Measurements from ENCODE around the gene ELMO1. TPM values are rescaled to one million over a fixed set of nuclear protein-coding genes. Genes with fewer than 3 reads are reported as not detected.

ELMO1 gene
- total and polyA plus RNA-seq, 4 donors, result 6.7 to 51.5 (median 14.8) TPM

DNA sequence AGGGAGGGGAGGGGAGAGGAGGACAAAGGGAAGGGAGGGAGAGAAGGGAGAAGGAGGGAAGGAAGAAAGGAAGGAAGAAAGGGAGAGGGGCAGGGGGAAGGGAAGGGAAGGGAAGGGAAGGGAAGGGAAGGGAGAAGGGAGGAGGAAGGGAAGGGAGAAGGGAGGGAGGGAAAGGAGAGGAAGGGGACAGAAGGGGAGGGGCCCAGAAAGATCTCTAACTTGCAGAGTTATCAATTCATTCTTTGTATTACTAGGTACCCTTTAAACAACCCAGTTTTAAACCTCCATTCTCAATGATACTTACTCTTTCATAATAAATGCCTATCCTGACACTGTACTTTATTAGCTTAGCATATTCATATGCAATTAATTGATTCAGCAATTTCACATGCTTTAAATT is 192.0 kb downstream of the ELMO1 start (continued):
- TF ChIP-seq, protein P1, sequence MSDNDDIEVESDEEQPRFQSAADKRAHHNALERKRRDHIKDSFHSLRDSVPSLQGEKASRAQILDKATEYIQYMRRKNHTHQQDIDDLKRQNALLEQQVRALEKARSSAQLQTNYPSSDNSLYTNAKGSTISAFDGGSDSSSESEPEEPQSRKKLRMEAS (IDR thresholded peaks at IDR 0.05), result no peak
- TF ChIP-seq RAD21 (IDR thresholded peaks at IDR 0.05), result no peak
- no peak for TF ChIP-seq RXRA (IDR thresholded peaks at IDR 0.05)

DNA sequence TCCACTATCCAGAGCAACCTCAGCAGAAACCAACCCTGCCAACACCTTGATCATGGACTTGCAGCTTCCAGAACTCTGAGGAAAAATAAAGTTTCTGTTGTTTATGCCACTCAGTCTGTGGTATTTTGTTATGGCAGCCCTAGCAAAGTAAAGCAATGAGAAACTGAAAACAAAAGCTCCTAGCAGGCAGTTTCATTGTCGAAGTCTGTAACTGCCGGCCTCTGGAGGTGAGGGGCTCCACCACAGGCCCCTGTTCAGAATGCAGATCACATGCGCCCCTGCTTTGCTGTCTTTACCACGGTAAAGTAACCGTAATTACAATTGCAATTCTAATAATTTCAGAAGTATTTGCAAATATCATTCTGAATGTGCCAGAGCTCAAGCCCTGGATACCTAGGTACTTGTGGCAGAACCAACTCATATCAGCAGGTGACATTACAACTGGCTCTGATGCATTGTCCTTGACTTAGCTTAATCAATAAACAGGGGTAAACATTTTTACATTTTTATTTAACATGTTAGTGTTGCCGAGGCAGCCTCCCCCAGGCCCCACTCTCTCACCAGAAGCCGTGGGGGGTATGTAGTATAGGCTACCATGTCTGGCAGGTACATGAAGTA is 193.2 kb downstream of the ELMO1 start:
- Histone ChIP-seq H3K9ac (ENCODE audit: low read depth in 1 of 2, low read length in 2 of 2) (no peak overlapping the region), H3K4me1 (ENCODE audit: control insufficient read depth in 4 of 4, insufficient read depth in 4 of 4, low read length in 3 of 4) (no peaks in the 10 kb centered on the region), H3K36me3 (ENCODE audit: control insufficient read depth in 4 of 4, insufficient read depth in 3 of 4, low read depth in 1 of 4, low read length in 3 of 4) (peaks cover 0 to 21% (median 8%) of the 10 kb centered on the region in 4 donors), H3K9me3 (ENCODE audit: control insufficient read depth in 4 of 4, low read length in 3 of 4) (no peaks in the 10 kb centered on the region), H3K27ac (ENCODE audit: low read depth in 1 of 2, low read length in 2 of 2) (no peak overlapping the region), H3K27me3 (ENCODE audit: control insufficient read depth in 4 of 4, insufficient read depth in 4 of 4, low read length in 3 of 4) (no peaks in the 10 kb centered on the region), H3K4me3 (ENCODE audit: low read depth in 1 of 3, low read length in 3 of 3) (no peak overlapping the region)
- TF ChIP-seq, protein P2, sequence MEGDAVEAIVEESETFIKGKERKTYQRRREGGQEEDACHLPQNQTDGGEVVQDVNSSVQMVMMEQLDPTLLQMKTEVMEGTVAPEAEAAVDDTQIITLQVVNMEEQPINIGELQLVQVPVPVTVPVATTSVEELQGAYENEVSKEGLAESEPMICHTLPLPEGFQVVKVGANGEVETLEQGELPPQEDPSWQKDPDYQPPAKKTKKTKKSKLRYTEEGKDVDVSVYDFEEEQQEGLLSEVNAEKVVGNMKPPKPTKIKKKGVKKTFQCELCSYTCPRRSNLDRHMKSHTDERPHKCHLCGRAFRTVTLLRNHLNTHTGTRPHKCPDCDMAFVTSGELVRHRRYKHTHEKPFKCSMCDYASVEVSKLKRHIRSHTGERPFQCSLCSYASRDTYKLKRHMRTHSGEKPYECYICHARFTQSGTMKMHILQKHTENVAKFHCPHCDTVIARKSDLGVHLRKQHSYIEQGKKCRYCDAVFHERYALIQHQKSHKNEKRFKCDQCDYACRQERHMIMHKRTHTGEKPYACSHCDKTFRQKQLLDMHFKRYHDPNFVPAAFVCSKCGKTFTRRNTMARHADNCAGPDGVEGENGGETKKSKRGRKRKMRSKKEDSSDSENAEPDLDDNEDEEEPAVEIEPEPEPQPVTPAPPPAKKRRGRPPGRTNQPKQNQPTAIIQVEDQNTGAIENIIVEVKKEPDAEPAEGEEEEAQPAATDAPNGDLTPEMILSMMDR (IDR thresholded peaks at IDR 0.05; ENCODE audit: low read depth, low read length, missing input control), result no peak
- TF ChIP-seq FOXA1 (IDR thresholded peaks at IDR 0.05) (no peak), FOXA2 (IDR thresholded peaks at IDR 0.05) (no peak), JUND (IDR thresholded peaks at IDR 0.05) (no peak)
- TF ChIP-seq, protein P3, sequence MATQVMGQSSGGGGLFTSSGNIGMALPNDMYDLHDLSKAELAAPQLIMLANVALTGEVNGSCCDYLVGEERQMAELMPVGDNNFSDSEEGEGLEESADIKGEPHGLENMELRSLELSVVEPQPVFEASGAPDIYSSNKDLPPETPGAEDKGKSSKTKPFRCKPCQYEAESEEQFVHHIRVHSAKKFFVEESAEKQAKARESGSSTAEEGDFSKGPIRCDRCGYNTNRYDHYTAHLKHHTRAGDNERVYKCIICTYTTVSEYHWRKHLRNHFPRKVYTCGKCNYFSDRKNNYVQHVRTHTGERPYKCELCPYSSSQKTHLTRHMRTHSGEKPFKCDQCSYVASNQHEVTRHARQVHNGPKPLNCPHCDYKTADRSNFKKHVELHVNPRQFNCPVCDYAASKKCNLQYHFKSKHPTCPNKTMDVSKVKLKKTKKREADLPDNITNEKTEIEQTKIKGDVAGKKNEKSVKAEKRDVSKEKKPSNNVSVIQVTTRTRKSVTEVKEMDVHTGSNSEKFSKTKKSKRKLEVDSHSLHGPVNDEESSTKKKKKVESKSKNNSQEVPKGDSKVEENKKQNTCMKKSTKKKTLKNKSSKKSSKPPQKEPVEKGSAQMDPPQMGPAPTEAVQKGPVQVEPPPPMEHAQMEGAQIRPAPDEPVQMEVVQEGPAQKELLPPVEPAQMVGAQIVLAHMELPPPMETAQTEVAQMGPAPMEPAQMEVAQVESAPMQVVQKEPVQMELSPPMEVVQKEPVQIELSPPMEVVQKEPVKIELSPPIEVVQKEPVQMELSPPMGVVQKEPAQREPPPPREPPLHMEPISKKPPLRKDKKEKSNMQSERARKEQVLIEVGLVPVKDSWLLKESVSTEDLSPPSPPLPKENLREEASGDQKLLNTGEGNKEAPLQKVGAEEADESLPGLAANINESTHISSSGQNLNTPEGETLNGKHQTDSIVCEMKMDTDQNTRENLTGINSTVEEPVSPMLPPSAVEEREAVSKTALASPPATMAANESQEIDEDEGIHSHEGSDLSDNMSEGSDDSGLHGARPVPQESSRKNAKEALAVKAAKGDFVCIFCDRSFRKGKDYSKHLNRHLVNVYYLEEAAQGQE (IDR thresholded peaks at IDR 0.05), result no peak
- DNase-seq (ENCODE audit: low spot score), result no peak
- 86% methylated on average over 7 of the region's 7 CpGs for WGBS

DNA sequence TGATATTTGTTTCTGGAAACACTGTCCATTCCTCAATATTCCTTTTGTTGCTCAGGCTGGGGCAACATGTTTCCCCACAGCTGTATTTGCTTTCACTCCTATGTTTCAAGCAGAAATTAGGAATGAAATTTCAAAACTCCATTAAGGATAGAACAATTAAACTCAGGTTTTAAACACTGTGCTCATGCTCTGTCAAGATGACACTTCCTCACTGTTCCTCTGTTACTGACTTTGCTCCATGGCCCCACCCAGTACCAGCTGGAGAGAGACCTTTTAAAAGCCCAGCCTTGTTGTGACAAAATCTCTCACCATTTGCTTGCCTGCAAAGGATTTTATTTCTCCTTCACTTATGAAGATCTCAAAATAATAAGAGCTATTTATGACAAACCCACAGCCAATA is 197.4 kb downstream of the ELMO1 start:
- no peak overlapping the region for H3K27ac ChIP-seq (ENCODE audit: low read depth in 1 of 2, low read length in 2 of 2)

DNA sequence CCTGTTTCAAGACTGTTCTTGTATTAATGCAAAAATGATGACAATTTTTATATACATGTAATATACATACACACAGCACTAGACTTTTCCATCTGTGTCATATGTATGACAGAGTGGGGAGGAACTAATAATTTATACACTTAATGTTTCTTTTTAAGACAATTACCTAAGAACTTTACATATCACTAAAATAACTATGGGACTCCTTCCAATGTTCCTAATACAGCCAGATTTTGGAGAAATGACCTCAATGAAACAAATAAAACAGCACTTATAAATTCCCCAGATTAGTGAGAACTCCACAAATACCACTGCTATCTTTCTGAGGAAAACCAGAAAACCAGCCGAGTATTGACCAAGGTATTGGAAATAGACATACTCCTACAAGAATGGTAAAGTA is 199.4 kb downstream of the ELMO1 start:
- no peak overlapping the region for H3K9ac ChIP-seq (ENCODE audit: low read depth in 1 of 2, low read length in 2 of 2)
- no peak for DNase-seq (ENCODE audit: low spot score)
- peaks cover 0 to 10% (median 1%) of the 10 kb centered on the region in 4 donors for H3K36me3 ChIP-seq (ENCODE audit: control insufficient read depth in 4 of 4, insufficient read depth in 3 of 4, low read depth in 1 of 4, low read length in 3 of 4)
- H3K27me3 ChIP-seq (ENCODE audit: control insufficient read depth in 4 of 4, insufficient read depth in 4 of 4, low read length in 3 of 4), result no peaks in the 10 kb centered on the region
- H3K27ac ChIP-seq (ENCODE audit: low read depth in 1 of 2, low read length in 2 of 2), result no peak overlapping the region
- H3K4me3 ChIP-seq (ENCODE audit: low read depth in 1 of 3, low read length in 3 of 3), result no peak overlapping the region
- H3K9me3 ChIP-seq (ENCODE audit: control insufficient read depth in 4 of 4, low read length in 3 of 4), result no peaks in the 10 kb centered on the region
- no peaks in the 10 kb centered on the region for H3K4me1 ChIP-seq (ENCODE audit: control insufficient read depth in 4 of 4, insufficient read depth in 4 of 4, low read length in 3 of 4)
- TF ChIP-seq, protein P3 (IDR thresholded peaks at IDR 0.05), result no peak
- TF ChIP-seq NR2F2 (IDR thresholded peaks at IDR 0.05), result no peak
- TF ChIP-seq, protein P4, sequence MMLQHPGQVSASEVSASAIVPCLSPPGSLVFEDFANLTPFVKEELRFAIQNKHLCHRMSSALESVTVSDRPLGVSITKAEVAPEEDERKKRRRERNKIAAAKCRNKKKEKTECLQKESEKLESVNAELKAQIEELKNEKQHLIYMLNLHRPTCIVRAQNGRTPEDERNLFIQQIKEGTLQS (IDR thresholded peaks at IDR 0.05), result no peak
- 89% methylated on average over 1 of the region's 1 CpG for WGBS

More for the DNA sequence above, 197.4 kb downstream of the ELMO1 start:
- Histone ChIP-seq H3K9ac (ENCODE audit: low read depth in 1 of 2, low read length in 2 of 2) (no peak overlapping the region), H3K4me1 (ENCODE audit: control insufficient read depth in 4 of 4, insufficient read depth in 4 of 4, low read length in 3 of 4) (no peaks in the 10 kb centered on the region), H3K9me3 (ENCODE audit: control insufficient read depth in 4 of 4, low read length in 3 of 4) (no peaks in the 10 kb centered on the region), H3K4me3 (ENCODE audit: low read depth in 1 of 3, low read length in 3 of 3) (no peak overlapping the region), H3K36me3 (ENCODE audit: control insufficient read depth in 4 of 4, insufficient read depth in 3 of 4, low read depth in 1 of 4, low read length in 3 of 4) (peaks cover 0 to 18% (median 7%) of the 10 kb centered on the region in 4 donors), H3K27me3 (ENCODE audit: control insufficient read depth in 4 of 4, insufficient read depth in 4 of 4, low read length in 3 of 4) (no peaks in the 10 kb centered on the region)
- no peak for DNase-seq (ENCODE audit: low spot score)
- TF ChIP-seq FOXA1 (IDR thresholded peaks at IDR 0.05), result no peak
- no peak for TF ChIP-seq SP1 (IDR thresholded peaks at IDR 0.05)

Measured in liver (tissue), 9 donors.